ENCODE results near the gene ATXN1.
"Not testable (repeated sequence)": the region's sequence is repeated elsewhere in the genome, so short reads cannot be mapped to it uniquely, and the experiment has no call there.

ATXN1 gene

DNA sequence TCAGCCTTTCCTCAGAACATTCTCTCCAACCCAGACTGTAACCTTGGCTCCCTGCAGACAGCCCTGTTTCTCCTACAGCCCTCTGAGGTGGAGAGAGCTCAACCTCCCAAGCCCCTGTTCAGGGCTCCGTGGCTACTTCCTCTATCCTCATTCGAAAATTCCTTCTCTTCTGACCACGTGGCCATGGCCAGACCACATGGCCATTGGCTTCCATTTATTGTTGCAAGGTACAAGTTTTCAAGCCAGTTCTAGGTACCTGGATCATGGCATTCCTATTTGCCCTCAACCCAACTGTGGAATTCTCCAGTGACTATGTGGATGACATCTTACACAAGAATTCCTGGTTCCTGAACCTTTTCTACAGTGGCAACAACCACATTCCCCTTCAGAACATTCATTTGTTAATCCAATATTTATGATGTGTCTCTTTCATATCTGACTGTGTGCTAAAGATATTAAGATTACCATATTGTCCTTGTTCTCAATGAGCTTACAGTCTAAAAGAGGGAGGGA, 361.0 kb downstream of the ATXN1 start:
- DNase-seq = no peak

DNA sequence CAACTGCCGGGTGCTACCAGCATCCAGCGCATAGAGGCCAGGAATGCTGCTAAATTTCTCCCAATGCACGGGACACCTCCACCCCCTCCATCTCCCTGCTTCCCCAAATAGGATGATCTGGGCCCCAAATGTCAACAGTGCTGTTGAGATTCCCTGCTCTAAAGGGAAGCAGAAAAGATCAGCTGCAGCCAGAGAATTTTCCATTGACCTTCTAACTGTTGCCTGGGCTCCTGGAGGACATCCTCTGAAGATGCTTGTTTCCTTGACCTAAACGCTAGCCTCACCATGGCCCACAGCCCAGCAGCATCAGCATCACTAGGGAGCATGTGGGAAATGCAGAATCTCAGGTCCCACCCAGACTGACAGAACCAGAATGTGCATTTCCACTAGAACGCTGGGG, 361.6 kb downstream of the ATXN1 start:
- DNase-seq = no peak

DNA sequence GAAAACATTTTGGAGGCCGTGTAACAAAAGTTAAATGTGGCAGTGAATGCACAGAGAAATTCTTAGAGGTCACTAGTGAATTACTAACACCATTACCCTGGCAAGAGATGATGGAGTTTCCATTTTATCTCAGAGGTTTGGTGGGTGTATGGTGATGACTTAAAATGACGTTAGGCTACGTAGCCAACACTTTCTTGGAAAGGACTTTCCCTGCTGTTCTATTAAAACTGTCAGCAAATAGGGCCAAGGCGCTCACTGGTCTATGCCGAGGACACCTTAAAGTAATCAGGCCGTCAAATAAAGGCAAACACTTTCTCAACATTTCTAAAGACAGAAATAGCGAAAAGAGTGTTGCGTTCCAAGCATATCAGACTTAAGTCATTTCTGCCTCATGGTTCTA, 362.1 kb downstream of the ATXN1 start:
- no peak for DNase-seq

DNA sequence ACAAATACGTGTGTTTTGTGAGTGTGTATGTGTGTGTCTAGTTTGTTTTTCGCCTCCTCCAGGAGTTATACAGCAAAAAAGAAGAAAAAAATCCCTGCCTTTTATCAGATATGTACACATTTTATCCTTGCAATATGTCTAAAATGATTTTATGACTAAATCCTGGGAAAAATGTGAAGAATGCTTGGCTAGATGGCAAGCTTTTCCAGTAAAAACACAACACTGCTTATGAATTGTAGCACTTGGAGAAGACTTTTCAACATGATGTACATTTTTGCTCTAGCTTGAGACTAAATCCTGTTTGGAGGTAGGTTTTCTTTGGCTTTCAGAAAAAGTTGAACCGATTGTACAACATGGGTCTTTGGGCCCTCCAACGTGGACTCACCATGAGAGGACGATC, 362.7 kb downstream of the ATXN1 start:
- no peak for DNase-seq

DNA sequence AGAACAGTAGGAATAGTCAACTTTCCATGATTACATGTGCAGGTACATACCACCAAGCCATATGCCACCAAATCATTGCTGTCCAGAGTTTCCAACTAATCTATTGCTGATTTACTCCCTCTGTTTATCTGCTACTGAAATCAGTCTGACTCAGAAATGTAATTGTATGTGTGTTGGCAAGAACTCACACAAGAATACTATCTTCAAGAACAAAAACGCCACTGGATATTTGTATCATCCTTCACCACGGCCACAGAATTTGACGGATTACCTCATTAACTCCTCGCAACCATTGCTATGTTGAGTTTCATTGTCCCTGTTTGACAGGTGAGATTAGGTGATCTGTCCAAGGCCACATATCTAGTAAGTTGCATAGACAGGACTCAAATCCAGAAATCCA, 363.6 kb downstream of the ATXN1 start:
- no peak for DNase-seq

DNA sequence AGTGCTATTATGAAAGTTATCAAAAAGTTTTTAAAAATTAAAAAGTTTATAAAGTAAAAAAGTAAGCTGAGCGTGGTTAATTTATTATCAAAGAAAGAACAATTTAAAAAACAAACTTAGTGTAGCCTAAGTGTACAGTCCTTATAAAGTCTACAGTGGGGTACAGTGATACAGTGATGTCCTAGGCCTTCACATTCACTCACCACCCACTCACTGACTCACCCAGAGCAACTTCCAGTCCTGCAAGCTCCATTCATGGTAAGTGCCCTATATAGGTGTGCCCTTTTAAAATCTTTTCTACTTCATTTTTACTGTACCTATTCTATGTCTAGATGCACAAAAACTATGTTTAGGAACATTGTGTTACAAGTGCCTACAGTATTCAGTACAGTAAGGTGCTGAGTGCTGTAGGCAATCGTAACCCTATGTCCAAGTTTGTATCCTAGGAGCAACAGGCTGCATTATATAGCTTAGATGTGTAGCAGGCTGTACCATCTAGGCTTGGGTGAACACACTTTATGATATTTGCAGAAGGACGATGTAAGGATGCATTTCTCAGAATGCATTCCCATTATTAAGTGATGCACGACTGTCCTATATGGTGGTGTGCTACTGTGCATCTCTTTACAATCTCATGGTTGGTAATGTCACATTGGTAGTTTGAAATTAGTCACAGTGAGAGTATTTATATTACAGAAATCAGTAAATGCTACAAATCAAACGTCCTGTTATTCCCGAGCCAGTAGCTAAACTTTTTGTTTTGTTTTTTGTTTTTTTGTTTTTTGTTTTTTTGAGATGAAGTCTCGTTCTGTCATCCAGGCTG, 364.6 kb downstream of the ATXN1 start:
- DNase-seq = no peak

DNA sequence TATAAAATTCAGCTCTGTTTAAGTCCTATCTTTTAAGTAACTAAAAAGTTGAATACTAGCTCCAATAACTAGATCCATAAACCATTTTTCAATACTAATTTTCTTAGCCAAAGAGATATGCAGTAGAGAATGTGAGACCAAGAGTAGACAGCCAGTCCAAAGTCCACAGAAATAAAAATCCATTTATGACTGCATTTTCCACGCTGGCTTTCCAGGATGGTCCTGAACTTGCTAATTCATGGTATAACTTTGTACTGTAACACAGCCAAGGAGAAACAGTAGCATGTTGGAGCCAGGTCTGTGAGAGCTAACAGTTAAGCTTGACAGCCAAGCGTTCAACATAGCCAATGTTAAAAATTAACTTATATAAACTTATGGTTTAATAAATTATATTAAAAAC, 366.6 kb downstream of the ATXN1 start:
- DNase-seq = no peak

DNA sequence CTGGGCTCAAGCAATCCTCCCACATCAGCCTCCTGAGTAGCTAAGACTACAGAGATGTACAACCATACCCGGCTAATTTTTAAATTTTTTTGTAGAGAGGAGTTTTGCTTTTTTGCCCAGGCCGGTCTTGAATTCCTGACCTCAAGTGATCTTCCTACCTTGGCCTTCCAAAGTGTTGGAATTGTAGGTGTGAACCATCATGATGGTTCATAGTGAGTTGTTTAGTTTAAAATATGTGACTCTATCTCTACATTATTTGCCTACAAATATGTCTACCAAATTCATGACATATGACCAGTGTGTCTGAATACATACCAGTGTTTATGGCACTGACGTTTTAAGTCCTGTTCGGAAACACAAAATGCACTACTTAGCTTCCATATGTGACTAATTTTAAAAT, 367.9 kb downstream of the ATXN1 start:
- no peak for DNase-seq

DNA sequence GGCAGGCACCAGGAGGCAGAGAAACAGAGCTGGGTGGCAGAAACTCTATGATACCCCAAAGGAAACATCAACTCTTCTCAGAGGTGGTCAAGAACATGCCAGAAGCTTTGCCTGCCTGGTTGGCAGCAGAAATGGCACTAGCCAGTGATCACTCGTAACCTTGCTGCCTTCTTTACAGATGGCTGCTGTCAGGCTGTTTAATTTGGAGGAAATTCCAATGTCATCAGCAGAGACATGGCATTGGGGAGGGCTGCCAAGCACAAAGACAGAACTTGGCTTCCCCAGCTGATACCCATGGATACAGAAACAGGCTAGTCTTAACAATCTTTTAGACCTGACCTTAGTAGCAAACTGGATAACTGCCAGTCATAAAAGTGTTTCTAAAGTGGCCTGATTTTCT, 369.2 kb downstream of the ATXN1 start:
- DNase-seq = no peak

DNA sequence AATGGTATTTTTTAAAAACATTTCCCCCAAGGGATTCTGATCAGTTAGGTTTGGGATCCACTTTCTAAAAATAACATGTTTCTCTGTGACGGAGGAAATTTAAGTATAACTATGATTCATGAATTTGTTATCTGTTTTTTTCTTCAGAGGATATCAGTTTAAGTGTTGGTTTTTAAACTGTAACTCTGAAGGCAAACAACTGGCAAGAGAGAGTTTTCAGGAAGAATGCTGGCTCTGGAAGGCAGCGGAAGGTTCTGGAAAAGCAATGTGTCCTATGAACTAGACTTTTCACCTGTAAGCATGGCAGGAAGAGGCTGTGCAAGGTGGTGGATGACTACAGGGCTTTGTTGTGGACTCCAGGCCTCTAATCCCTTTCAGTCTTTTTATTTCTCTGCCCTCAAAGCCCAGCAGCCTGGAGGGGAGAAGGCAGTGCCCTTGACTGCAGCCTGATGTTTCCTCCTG, 369.8 kb downstream of the ATXN1 start:
- no peak for DNase-seq

DNA sequence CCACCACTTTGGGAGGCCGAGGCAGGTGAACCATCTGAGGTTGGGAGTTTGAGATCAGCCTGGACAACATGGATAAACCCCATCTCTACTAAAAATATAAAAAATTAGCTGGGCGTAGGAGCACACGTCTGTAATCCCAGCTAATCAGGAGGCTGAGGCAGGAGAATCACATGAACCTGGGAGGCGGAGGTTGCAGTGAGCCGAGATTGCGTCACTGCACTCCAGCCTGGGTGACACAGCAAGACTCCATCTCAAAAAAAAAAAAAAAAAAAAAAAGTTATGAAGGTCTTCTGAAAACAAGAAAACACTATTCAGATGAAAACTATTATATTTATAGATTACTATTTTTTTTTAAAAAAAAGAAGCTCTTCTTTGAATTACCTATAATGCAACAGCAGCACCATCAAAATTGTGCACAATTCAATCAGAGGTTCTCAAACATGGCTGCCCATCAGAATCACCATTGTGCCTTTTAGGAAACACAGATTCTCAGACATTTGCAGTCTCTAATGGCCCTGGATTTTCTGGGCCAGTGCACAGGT, 370.3 kb downstream of the ATXN1 start:
- not testable (repeated sequence) for DNase-seq

DNA sequence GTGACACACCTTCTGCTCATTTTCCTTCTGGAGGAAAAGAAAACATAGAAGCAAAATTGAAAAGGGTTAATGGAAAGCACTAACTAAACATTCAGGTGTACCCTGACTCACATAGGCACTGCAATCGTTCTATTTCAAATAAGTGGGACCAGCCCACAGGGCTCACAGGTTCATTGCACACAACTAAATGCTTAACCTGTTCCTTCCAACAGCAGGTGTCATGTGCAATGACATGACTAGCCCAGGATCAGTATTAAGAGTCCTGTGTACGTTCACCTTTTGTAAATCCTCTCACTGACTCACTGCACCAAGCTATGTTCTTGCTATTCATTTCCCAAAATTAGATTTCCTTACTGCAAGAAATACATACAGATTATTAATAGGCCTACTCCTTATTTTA, 371.6 kb downstream of the ATXN1 start:
- no peak for DNase-seq

DNA sequence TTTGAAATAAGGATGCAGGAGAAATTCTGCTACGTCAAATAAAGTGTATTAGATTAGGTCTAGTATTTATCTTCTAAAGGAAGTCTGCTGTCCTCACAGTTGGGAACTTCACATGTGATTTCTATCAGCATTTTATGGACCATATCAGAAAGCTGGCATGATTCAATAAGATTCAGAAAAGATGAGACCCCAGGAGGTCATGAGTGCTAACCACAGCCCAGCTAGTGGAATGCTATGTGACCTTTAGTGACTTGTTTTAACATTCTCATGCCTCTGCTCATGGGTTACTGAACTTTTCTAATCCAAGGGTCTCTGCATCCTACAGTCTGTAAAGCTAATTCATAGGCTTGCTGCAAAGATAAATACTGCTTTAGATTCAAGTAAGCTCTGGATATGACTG, 372.8 kb downstream of the ATXN1 start:
- no peak for DNase-seq

DNA sequence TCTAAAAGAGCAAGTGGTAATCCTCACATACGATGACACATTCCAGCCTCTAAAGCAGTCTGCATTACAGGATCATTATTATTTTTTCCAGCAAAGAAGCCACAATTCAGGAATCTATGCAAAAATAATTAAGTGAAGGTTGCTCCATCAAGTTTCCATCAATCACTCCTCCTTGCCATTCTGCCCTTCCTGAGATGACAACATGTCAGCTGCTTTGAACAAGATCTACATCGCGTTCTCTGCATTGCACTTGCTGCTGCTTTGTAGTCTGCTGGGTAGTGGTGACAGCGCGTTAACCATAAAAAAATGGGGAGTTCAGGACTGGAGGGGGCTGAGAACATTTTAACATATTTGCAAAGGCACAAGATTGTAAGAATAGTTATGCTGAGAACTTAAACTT, 375.2 kb downstream of the ATXN1 start:
- DNase-seq = no peak

DNA sequence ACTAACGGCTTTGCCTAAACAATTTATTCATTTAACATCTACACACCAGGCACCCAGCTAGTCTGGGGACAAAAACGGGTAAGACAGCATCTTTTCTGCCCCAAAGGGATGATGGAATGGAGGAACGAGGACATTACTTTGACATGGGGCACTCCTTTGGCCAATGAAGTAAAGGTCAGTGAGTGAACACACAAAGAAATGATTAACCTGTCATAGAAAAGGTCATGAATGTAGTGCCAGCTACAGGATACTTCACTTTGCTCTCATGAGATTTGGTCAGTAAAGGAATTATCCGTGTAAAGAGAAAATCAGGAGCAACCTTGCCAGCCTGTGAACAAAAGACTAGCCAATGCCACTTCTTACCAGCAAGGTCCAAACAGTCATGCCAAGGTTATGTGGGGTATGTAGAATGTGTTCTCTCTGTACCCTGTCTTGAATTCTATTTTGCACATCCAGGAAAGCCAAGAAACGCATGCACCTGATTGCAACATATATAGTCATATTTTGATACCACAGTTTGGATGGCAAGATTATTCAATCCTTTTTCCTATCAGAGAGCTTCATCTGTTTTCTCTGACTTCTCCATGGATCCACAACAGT, 377.6 kb downstream of the ATXN1 start:
- DNase-seq = no peak

DNA sequence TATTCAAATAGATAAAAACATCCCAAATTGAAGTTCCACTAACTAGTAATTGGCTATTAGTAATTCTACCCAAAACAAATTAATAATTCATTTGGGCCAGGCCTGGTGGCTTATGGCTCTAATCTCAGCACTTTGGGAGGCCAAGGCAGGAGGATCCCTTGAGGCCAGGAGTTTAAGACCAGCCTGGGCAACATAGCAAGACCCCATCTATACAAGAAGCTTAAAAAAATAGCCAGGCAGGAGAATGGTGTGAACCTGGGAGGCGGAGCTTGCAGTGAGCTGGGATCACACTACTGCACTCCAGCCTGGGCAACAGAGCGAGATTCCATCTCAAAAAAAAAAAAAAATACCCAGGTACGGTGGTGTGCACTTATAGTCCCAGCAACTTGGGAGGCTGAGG, 379.3 kb downstream of the ATXN1 start:
- not testable (repeated sequence) for DNase-seq

DNA sequence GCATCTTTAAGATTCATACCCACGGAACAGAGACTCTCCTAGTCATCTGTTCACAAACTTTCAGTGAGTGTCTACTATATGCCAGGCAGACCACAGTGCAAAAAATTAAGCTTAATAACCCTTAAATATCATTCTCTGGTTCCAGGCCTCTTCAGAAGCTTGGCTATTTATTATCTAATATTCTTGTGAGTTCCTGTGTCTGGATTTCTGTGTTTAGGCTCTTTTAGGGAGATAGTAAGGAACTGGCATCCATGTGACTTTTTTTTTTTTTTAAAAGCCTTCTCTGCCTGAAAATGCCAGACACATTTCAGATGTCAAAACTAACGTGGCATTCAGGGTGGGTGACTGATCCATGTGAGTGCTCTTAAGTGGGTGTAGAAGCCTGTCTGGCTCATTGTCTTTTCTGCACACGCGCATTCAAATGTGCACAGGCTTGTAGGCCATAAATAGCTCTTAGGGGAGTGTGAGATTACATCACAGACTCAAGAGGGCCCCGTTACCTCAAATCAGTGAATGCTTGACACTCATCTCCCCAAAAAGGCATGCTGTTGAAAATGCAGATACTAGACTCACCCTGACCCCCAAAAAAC, 380.9 kb downstream of the ATXN1 start:
- no peak for DNase-seq

DNA sequence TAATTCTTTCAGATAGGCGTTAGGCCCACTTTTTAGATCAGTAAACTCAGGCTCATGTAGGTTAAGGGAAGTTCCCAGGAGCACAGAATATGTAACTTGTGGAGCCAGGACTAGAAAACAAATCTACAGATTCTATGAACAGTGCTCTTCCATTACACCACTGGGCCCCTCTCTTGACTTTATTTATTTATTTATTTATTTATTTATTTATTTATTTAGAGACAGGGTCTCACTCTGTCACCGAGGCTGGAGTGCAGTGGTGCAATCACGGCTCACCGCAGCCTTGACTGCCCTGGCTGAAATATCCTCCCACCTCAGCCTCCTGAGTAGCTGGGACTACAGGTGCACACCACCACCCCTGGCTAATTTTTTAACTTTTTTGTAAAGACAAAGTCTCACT, 382.9 kb downstream of the ATXN1 start:
- DNase-seq = not testable (repeated sequence)

DNA sequence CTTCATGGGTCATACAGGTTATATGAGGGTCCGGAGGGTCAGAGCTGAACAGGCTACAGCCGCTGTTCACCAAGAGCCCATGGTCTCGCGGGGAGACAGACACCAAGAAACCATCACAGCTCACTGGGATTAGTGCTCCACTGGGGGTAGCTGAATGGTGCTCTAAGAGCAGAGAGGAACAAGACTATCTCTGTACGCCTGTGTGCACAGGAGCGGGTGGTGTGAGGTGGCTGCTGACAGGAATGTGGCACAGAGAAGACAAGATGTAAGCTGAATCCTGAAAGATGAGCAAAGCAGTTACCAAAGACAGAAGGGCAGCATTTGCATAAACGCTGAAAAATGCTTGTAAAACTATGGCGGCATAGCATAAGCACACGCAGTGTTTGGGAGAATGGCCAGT, 383.8 kb downstream of the ATXN1 start:
- no peak for DNase-seq

DNA sequence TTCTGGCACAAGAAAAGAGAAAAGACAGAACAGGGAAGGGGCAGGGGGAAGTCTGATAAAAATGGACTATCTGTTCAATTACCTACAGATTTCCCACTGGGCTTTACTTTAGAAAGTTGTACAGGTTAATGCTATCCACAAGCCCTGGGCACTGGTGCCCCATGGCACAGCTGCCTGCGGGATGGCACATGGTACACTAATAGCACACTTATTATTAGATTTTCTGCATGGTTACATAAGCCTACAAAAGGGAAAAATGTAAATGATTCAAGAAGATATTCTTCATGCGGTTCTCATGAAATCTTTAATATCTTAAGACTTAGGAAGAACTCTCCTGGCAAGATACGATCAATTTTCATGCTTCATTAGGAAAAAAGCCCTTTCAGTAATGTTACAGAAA, 385.4 kb downstream of the ATXN1 start:
- no peak for DNase-seq

DNA sequence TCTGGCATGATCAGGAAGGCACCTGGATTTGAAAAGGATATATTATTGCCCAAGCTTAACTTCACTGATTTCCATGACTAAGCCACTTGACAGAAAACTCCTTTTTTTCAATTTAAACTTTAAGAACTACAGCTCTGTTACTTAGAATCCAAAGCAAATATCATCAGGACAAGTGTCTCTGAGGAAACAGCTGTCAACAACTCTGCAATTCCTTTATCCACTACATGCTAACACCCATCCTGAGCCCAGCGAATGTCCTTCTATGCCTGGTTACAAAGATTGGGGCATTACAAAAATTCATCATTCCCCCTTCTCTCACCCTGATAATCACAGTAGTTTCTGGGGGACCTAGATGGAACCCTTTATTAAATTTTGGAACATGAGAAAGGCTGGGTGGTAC, 386.1 kb downstream of the ATXN1 start:
- no peak for DNase-seq

DNA sequence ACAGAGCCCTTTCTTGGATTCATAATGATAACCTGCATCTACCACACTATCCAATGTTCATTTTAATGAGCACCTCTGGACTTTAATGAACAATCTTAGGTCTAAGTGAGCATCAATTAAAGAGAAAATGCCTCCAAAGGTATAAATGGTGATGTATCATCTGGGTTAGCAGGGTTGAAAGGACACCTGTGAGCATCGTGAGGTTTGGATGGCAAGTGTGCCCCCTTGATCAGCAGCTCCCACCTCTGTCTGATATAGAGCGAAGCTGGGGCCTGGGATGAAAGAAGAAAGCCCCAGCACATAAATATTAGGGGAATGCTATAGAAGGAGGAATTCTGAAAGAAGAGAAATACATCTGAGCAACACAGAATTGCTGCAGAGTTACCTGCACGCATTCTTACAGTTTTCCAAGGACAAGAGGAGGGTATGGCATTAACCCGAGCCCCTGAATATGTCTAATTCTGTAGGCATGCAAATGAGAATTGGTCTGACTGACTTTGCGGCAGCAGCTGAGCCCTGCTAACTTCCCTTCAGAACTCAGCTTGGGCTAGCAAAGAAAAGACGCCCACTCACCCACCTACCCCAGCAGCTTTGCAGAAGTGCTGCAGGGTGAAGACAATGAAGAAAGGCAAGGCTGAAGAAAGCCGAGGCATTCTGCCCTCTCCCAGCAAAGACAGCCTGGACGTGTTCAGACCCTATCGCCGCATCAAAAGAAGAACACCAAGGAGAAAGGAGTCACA, 386.6 kb downstream of the ATXN1 start:
- no peak for DNase-seq

DNA sequence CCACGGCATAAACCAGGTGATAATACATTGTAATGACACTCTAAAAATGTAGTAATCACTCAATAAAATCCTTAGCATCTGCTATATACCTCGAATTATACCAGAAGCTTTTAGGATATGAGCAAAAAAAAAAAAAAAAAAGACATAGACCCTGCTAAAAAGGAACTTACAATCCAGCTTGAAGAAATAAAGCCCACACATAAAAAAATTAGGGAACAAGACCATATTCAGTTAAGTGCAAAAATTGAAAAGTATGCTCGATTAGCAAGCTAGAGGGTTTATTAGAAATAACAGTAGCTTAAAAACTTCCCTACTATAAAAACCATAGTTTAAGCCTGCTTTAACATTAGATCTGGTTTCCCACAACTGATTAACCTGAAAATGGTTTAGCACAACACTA, 387.2 kb downstream of the ATXN1 start:
- no peak for DNase-seq
